Measurements from ENCODE around the gene ZC3H6.

DNA sequence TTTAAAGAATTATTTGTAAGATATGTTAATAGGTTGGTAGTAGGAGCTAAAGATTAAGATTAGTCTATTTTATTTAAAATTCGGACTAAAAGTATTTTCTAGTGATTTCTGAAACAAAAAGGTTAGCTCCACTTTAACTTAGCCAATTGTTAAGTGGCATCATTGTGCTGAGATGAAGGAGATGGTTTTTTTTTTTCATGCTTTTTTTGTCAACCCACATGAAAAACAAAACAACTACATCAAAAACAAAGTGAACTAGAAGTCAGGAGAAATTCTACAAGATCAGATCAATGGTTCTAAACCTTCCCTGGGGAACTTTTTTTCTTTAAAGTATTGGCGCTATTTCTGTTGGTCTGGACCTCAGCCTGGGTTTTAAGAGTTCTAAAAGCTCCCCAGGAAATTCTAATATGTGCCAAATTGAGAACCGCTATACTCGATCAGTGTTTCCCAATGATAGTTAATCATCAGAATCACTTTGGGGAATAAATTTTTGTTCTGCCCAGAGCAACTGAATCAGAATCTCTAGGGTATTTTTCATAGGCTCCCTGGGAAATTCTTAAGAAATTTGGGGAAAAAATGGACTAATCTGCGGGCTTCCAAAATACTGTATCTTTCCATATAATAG lies 2.3 kb downstream of the ZC3H6 start:
- no peak for TF ChIP-seq EZH2phosphoT487 (IDR thresholded peaks at IDR 0.05; ENCODE audit: borderline replicate concordance, low read depth, low read length)
- TF ChIP-seq CTCF (conservative IDR thresholded peaks at IDR 0.05; ENCODE audit: low read length): no peak
